ENCODE data around the gene JARID2.

The JARID2 gene

GRCh38 chr6:15246666-15247499 is 1.0 kb downstream of the JARID2 start:
- DNase-seq (ENCODE audit: low read depth, low spot score): no peak

GRCh38 chr6:15247500-15248450 is 1.9 kb downstream of the JARID2 start:
- peak overlapping the region; percentile 93 for H3K27ac ChIP-seq
- DNase-seq (ENCODE audit: low read depth, low spot score): no peak

More at GRCh38 chr6:15246666-15247499, 1.0 kb downstream of the JARID2 start:
- peak overlapping the region; percentile 93 for H3K27ac ChIP-seq

GRCh38 chr6:15248451-15249370 is 2.8 kb downstream of the JARID2 start:
- peak overlapping the region; percentile 93 for H3K27ac ChIP-seq
- DNase-seq (ENCODE audit: low read depth, low spot score): peak; percentile 83

GRCh38 chr6:15249371-15250019 is 3.6 kb downstream of the JARID2 start:
- DNase-seq (ENCODE audit: low read depth, low spot score): no peak
- peak overlapping the region; percentile 93 for H3K27ac ChIP-seq

GRCh38 chr6:15250187-15251168 is 4.6 kb downstream of the JARID2 start:
- no peak for DNase-seq (ENCODE audit: low read depth, low spot score)
- H3K27ac ChIP-seq: no peak overlapping the region

GRCh38 chr6:15252195-15252594 is 6.3 kb downstream of the JARID2 start:
- no peak for DNase-seq (ENCODE audit: low read depth, low spot score)
- no peak overlapping the region for H3K27ac ChIP-seq

GRCh38 chr6:15253203-15254022 is 7.5 kb downstream of the JARID2 start:
- H3K27ac ChIP-seq: no peak overlapping the region
- DNase-seq (ENCODE audit: low read depth, low spot score): no peak

- DNase-seq (ENCODE audit: low read depth, low spot score): no peak
- no peak overlapping the region for H3K27ac ChIP-seq
Observed at GRCh38 chr6:15254070-15254975, 8.5 kb downstream of the JARID2 start.

DNA sequence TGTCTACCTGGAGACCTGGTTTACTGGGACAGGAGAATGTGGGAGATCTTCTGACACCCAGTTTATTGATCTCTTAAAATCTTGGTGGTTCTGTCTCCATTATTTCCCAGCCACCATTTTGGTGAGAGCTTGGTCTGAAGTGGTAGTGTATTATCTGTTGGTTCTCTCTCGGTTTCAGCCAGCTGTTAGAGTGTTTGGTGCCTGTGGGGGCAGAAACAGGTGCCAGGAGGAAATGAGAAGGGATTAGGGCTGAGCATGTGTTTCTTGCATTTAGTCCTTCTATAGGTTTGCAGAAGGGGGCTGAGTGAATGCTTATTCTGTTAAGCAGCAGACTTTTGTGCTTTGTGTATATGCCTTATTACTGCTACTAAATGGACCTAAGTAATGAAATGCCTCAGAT is 9.6 kb downstream of the JARID2 start:
- DNase-seq (ENCODE audit: low read depth, low spot score): no peak
- no peak overlapping the region for H3K27ac ChIP-seq

- no peak overlapping the region for H3K27ac ChIP-seq
- no peak for DNase-seq (ENCODE audit: low read depth, low spot score)
Observed at GRCh38 chr6:15255909-15256395, 10.1 kb downstream of the JARID2 start.

DNA sequence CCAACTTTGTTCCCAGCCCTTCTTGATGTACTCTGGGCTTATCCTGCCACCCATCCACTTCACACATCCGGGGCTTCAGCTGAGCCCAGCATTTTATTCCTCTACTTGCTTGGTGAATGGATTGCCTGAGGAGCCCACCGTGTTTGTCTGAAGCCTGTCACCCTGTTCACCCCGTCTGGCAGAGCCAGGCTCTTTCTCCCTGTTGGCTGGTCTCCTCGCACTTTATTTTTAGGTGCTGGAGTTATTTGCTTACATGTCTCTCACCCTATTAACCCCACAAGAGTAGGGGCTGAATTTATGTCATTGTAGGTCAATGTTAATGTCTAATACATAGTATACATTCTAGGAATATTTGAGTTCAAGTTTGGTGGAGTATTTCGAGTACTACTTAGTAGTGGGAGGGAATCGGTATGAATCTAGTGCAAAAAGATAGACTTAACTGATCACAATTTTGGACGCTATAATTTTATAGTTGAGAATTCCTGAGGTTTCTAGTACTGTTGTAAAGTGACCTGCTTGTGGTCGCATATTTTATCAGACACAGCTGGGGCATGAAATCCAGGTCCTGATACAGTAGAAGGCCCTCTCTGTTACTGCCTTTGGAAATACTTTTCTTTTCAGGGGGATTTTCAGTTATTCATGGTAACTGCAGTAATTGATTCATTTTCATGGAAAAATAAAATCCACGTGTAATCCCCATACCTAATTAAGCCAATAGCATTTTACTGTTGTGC is 10.8 kb downstream of the JARID2 start:
- H3K27ac ChIP-seq: no peak overlapping the region
- no peak for DNase-seq (ENCODE audit: low read depth, low spot score)

- no peak for DNase-seq (ENCODE audit: low read depth, low spot score)
- no peak overlapping the region for H3K27ac ChIP-seq
Observed at GRCh38 chr6:15257357-15258132, 11.7 kb downstream of the JARID2 start.

GRCh38 chr6:15259766-15260098 is 13.9 kb downstream of the JARID2 start:
- DNase-seq (ENCODE audit: low read depth, low spot score): no peak
- no peak overlapping the region for H3K27ac ChIP-seq

DNA sequence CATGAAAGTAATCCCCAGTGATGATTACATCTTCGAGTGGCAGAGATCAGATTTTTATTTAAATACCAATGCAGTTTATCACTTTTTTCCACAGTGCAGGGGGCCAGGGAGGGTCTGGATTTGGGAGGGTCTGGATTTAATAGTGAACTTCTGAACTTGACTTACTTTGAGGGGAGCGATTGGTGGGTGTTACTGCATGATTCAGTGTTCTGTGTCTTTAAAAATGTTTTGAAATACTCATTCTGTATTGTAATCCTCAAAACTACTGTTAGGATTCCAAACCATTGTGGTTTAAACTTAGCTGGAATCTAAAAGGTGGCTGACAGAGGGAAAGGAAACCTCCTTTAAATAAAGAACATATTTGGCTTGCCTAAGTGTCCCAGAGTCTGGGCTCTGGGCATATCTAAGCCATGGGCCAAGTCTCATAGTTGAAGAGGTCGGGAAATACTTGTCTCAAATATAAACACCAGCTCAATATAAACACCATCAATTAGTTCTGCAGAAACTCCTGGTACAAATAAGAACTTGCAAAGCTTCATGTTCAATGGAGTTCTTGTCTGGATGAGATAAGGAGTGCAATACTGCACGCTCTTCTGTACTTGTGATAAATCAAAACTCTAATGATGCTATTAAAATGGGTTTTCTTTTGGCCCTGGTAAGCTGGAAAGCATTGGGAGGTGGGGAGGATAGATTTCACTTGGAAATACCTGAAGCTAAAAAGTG is 14.4 kb downstream of the JARID2 start:
- no peak for DNase-seq (ENCODE audit: low read depth, low spot score)
- H3K27ac ChIP-seq: no peak overlapping the region
